Hepatocyte (in vitro differentiated cells): ENCODE results near the gene PRB4. TPM values are rescaled to one million over a fixed set of nuclear protein-coding genes. Genes with fewer than 3 reads are reported as not detected.
A peak's percentile ranks its signal among the peaks of the same experiment; 100 is the strongest.
"Not testable (repeated sequence)": the region's sequence is repeated elsewhere in the genome, so short reads cannot be mapped to it uniquely, and the experiment has no call there.

Experiments used
- DNase-seq: peaks from one replicate; pipeline ENCODE4 v3.0.0-alpha.2; 2016; ENCODE audit warnings: low spot score
- H2AFZ ChIP-seq: fragments of 200-600 bp; sonication (generic); 2 replicates; pipeline ENCODE4 v1.6.0; 2016; ENCODE audit warnings: antibody characterized with exemption, mild to moderate bottlenecking
- H3K27ac ChIP-seq: fragments of 200-600 bp; sonication (generic); 2 replicates; pipeline ENCODE4 v1.5.1; 2016; ENCODE audit warnings: mild to moderate bottlenecking
- H3K27me3 ChIP-seq: fragments of 200-600 bp; sonication (generic); 2 replicates; pipeline ENCODE4 v1.6.1; 2016
- H3K36me3 ChIP-seq: fragments of 200-600 bp; sonication (generic); replicated peaks from 2 replicates; pipeline ENCODE4 v1.5.1; 2016; ENCODE audit warnings: low read depth; ENCODE audit not compliant: insufficient read depth
- H3K4me1 ChIP-seq: fragments of 200-600 bp; sonication (generic); 2 replicates; pipeline ENCODE4 v1.5.1; 2016; ENCODE audit warnings: mild to moderate bottlenecking, moderate library complexity; ENCODE audit not compliant: insufficient read depth
- H3K4me2 ChIP-seq: fragments of 200-600 bp; sonication (generic); 2 replicates; pipeline ENCODE4 v1.6.0; 2016
- H3K4me3 ChIP-seq: fragments of 200-600 bp; sonication (generic); 2 replicates; pipeline ENCODE4 v1.5.1; 2016; ENCODE audit warnings: mild to moderate bottlenecking
- H3K79me2 ChIP-seq: fragments of 200-600 bp; sonication (generic); 2 replicates; pipeline ENCODE4 v1.6.0; 2017; ENCODE audit warnings: mild to moderate bottlenecking
- H3K9me2 ChIP-seq: fragments of 200-600 bp; sonication (generic); replicated peaks from 2 replicates; pipeline ENCODE4 v1.6.0; 2017; ENCODE audit warnings: mild to moderate bottlenecking; ENCODE audit not compliant: insufficient read depth
- H3K9me3 ChIP-seq: fragments of 200-600 bp; sonication (generic); 2 replicates; pipeline ENCODE4 v1.5.1; 2016; ENCODE audit warnings: low read depth, mild to moderate bottlenecking
- H4K20me1 ChIP-seq: fragments of 200-600 bp; sonication (generic); 2 replicates; pipeline ENCODE4 v1.6.0; 2016; ENCODE audit warnings: mild to moderate bottlenecking; ENCODE audit not compliant: insufficient read depth, poor library complexity, severe bottlenecking
- EZH2 ChIP-seq: fragments of 200-600 bp; sonication (generic); IDR thresholded peaks from 2 replicates; pipeline ENCODE4 v1.6.1; 2016; ENCODE audit warnings: antibody characterized with exemption, mild to moderate bottlenecking, borderline replicate concordance
- EZH2phosphoT487 ChIP-seq: fragments of 200-600 bp; sonication (generic); IDR thresholded peaks from one replicate; pipeline ENCODE4 v1.6.1; 2018; ENCODE audit warnings: antibody characterized with exemption, mild to moderate bottlenecking, low read depth, moderate library complexity; ENCODE audit not compliant: unreplicated experiment, severe bottlenecking
- WGBS: methylation state at CpG from one replicate; pipeline ENCODE4 v1.1.6; 2016; ENCODE audit warnings: low lambda C conversion rate; ENCODE audit errors: missing lambda C conversion rate; 5-methylcytosine and 5-hydroxymethylcytosine counted together
- polyA plus RNA-seq: library from polyadenylated mRNA; unstranded; fragments of >200 nt; fragmentation: Nextera tagmentation; extraction: Ambion mirVana; gene quantifications from 2 replicates; pipeline ENCODE4 v1.2.1, GENCODE V29; 2016
- total RNA-seq: library from RNA; depleted of rRNA; stranded (reverse); fragments of >200 nt; gene quantifications from 2 replicates; pipeline ENCODE4 v1.2.3, GENCODE V29; 2014
- TF ChIP-seq, protein P1 (sequence below): fragments of 200-600 bp; sonication (generic); IDR thresholded peaks from 2 replicates; pipeline ENCODE4 v1.5.1; 2016; ENCODE audit warnings: antibody characterized with exemption, mild to moderate bottlenecking; ENCODE audit not compliant: poor library complexity

The PRB4 gene
- not detected in 2 replicates for total RNA-seq
- not detected in 2 replicates for polyA plus RNA-seq

DNA sequence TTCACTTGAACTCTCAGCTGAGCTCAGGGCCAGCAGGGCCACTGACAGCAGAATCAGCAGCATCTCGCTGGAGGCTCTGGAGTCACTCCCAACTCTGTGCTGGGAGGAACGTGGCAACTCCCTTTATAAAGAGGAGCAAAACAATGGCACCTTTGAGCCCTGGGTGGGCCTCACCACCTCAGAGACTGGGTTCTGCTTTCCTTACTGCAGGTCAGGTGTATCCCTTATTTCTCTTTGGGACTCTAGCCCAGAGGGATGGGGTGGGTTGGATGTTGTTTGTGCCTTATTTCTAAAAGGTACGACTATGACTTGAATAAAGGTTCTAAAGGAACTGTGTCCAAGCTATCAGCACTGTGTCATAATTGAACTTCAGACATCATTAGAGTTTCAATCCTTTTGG lies at the start of gene PRB4:
PRB4 (minus strand) TSS at position 101 of the 400 bp plus-strand sequence; CDS start at position 63, 38 bp downstream.
- no peak within 1 kb of the TSS for H3K27ac ChIP-seq
- no peak within 1 kb of the TSS for H2AFZ ChIP-seq
- WGBS, result 80% methylated on average over 3 of the region's 3 CpGs
- no peaks in the 10 kb centered on the region for H3K36me3 ChIP-seq
- H3K4me1 ChIP-seq, result no peaks in the 10 kb centered on the region
- TF ChIP-seq EZH2phosphoT487 (no peak), EZH2 (no peak)
- H3K9me2 ChIP-seq, result no peaks in the 10 kb centered on the region
- no peaks in the 10 kb centered on the region for H3K79me2 ChIP-seq
- DNase-seq, result no peak
- H4K20me1 ChIP-seq, result no peaks in the 10 kb centered on the region
- no peaks in the 10 kb centered on the region for H3K9me3 ChIP-seq
- H3K4me2 ChIP-seq, result no peak within 1 kb of the TSS
- no peak within 1 kb of the TSS for H3K4me3 ChIP-seq
- no peaks in the 10 kb centered on the region for H3K27me3 ChIP-seq

DNA sequence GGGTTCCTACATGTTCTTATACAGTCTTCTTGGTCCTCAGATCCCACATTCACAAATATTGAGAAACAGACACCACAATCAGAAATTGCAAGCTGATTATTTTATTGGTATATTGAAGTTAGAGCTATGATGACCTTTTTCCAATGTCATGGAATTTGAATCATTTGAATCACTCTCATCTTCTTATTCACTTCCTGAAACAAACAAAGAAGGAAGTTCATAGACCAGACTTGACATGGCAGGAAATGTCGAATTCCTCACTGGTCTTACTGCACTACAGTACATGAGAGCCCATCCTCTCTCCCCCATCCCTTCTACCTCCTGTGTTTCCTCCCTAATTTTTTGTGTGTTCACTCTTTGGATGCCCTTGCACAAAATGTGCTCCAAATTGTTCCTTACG lies 41.5 kb upstream of the PRB4 start:
- H3K79me2 ChIP-seq, H3K4me2 ChIP-seq, H4K20me1 ChIP-seq, H3K4me3 ChIP-seq, DNase-seq, H3K9me3 ChIP-seq, H2AFZ ChIP-seq, H3K27me3 ChIP-seq, H3K9me2 ChIP-seq, H3K27ac ChIP-seq, H3K4me1 ChIP-seq, H3K36me3 ChIP-seq: not testable (repeated sequence)
- 89% methylated on average over 2 of the region's 2 CpGs for WGBS

DNA sequence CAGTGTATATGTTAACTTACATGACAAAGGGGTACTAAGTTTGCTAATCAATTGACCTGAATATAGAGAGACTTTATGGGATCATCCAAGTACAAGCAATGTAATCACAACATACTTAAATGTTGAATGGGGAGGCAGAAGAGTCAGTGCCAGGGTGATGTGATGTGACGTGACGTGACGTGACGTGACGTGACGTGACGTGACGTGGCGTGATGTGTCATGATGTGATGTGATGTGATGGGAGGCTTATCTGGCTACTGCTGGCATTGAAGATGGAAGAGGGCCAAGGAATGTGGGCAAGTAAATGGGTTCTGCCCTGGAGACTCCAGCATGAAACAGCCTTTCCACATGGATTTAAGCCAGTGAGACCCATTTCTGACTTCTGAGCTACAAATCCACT lies 38.2 kb upstream of the PRB4 start:
- Histone ChIP-seq H3K36me3 (no peaks in the 10 kb centered on the region), H3K79me2 (no peaks in the 10 kb centered on the region), H3K27me3 (no peaks in the 10 kb centered on the region), H4K20me1 (no peaks in the 10 kb centered on the region), H3K27ac (no peak overlapping the region), H3K4me3 (no peak overlapping the region), H3K4me1 (peaks cover 3% of the 10 kb centered on the region), H3K4me2 (no peak overlapping the region), H3K9me3 (no peaks in the 10 kb centered on the region), H3K9me2 (no peaks in the 10 kb centered on the region), H2AFZ (no peak overlapping the region)
- DNase-seq, result no peak
- 95% methylated on average over 9 of the region's 9 CpGs for WGBS
- TF ChIP-seq EZH2, result no peak
- TF ChIP-seq, protein P1, sequence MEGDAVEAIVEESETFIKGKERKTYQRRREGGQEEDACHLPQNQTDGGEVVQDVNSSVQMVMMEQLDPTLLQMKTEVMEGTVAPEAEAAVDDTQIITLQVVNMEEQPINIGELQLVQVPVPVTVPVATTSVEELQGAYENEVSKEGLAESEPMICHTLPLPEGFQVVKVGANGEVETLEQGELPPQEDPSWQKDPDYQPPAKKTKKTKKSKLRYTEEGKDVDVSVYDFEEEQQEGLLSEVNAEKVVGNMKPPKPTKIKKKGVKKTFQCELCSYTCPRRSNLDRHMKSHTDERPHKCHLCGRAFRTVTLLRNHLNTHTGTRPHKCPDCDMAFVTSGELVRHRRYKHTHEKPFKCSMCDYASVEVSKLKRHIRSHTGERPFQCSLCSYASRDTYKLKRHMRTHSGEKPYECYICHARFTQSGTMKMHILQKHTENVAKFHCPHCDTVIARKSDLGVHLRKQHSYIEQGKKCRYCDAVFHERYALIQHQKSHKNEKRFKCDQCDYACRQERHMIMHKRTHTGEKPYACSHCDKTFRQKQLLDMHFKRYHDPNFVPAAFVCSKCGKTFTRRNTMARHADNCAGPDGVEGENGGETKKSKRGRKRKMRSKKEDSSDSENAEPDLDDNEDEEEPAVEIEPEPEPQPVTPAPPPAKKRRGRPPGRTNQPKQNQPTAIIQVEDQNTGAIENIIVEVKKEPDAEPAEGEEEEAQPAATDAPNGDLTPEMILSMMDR, result no peak

DNA sequence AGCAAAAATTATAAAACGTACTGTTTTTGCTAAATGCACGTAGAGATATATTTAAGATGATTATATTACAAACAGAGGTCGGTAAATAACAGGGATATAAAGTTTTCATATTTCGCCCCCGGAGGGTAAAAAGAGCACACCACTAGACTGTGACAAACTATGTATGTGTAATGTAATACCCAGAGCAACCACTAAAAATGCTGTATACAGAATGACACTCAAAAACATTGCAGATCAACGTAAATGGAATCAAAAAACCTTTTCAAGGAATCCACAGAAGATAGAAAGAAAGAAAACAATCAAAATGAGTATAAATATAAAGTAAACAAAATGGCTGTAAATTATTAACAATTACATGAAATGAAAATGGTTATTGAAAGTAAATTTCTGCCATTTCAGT lies 37.6 kb upstream of the PRB4 start:
- no peaks in the 10 kb centered on the region for H3K36me3 ChIP-seq
- H3K27me3 ChIP-seq, result no peaks in the 10 kb centered on the region
- H3K79me2 ChIP-seq, result no peaks in the 10 kb centered on the region
- H3K4me1 ChIP-seq, result peaks cover 3% of the 10 kb centered on the region
- no peak overlapping the region for H2AFZ ChIP-seq
- H3K27ac ChIP-seq, result no peak overlapping the region
- no peaks in the 10 kb centered on the region for H3K9me2 ChIP-seq
- 77% methylated on average over 6 of the region's 6 CpGs for WGBS
- no peaks in the 10 kb centered on the region for H4K20me1 ChIP-seq
- no peak overlapping the region for H3K4me3 ChIP-seq
- TF ChIP-seq EZH2, result no peak
- TF ChIP-seq, protein P1, result no peak
- TF ChIP-seq EZH2phosphoT487, result no peak
- H3K4me2 ChIP-seq, result no peak overlapping the region
- no peak for DNase-seq
- no peaks in the 10 kb centered on the region for H3K9me3 ChIP-seq

DNA sequence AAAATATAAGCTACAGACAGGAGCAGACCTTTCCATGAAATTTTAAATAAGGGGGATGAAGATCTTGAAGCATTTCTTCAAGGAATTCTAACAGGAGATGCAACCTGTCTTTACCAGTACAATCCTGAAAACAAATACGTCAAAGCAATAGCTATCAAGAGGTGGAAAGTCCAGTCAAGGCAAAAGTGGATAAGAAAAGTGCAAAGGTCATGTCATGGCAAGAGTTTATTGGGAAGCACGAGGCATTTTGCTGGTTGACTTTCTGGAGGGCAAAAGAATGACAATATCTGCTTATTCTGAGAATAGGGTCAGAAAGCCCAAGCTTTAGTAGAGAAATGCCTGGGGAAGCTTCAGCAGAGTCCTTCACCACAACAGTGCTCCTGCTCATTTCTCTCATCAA lies 34.3 kb upstream of the PRB4 start:
- H3K4me3 ChIP-seq, result no peak overlapping the region
- TF ChIP-seq, protein P1, result no peak
- no peak for TF ChIP-seq EZH2phosphoT487
- TF ChIP-seq EZH2, result no peak
- H3K9me3 ChIP-seq, result no peaks in the 10 kb centered on the region
- H2AFZ ChIP-seq, result no peak overlapping the region
- 55% methylated on average over 2 of the region's 2 CpGs for WGBS
- H3K27ac ChIP-seq, result peak overlapping the region; percentile 42
- DNase-seq, result peak; percentile 13
- H3K4me2 ChIP-seq, result no peak overlapping the region
- H3K27me3 ChIP-seq, result no peaks in the 10 kb centered on the region
- no peaks in the 10 kb centered on the region for H3K36me3 ChIP-seq
- no peaks in the 10 kb centered on the region for H3K79me2 ChIP-seq
- H4K20me1 ChIP-seq, result no peaks in the 10 kb centered on the region
- H3K9me2 ChIP-seq, result no peaks in the 10 kb centered on the region
- H3K4me1 ChIP-seq, result peaks cover 3% of the 10 kb centered on the region
